OCI-LY7 (cell line): ENCODE measurements around the gene PMM2.
"Not testable (repeated sequence)": the region's sequence is repeated elsewhere in the genome, so short reads cannot be mapped to it uniquely, and the experiment has no call there.

ENCODE experiments used
- CTCF ChIP-seq: fragments of 200-600 bp; sonication (generic); conservative IDR thresholded peaks from 2 replicates; pipeline ENCODE4 v1.5.1; 2014; ENCODE audit warnings: mild to moderate bottlenecking, antibody characterized with exemption, low read length, moderate library complexity, mixed read lengths
- EZH2phosphoT487 ChIP-seq: fragments of 200-600 bp; sonication (generic); IDR thresholded peaks from 2 replicates; pipeline ENCODE4 v1.6.1; 2018; ENCODE audit warnings: low read depth, borderline replicate concordance, mild to moderate bottlenecking, mixed run types, antibody characterized with exemption, low read length, moderate library complexity, mixed read lengths

GRCh38 chr16:8836797-8837196 is 39.2 kb downstream of the PMM2 start:
- TF ChIP-seq CTCF, EZH2phosphoT487: not testable (repeated sequence)
